Measurements from ENCODE around the gene METTL13. TPM values are rescaled to one million over a fixed set of nuclear protein-coding genes. Genes with fewer than 3 reads are reported as not detected.

The METTL13 gene
- total and polyA plus RNA-seq, 9 of the 15 experiments (the other 6 are each of a cell fraction or from before 2014, with no cell fraction given), result 18.9 to 78.9 (median 54.9) TPM

- TF ChIP-seq SUPT5H (IDR thresholded peaks at IDR 0.05) (no peak), CBX1 (IDR thresholded peaks at IDR 0.05; ENCODE audit: low read depth) (no peak), TCF7L2 (IDR thresholded peaks at IDR 0.05; ENCODE audit: low read depth, low read length) (no peak)
- TF ChIP-seq, protein P1, sequence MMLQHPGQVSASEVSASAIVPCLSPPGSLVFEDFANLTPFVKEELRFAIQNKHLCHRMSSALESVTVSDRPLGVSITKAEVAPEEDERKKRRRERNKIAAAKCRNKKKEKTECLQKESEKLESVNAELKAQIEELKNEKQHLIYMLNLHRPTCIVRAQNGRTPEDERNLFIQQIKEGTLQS (IDR thresholded peaks at IDR 0.05), result peak; percentile 79
- TF ChIP-seq, protein P1 (CRISPR knock-in tag; conservative IDR thresholded peaks at IDR 0.05), result no peak
Measured at GRCh38 chr1:171794085-171794484, 12.6 kb downstream of the METTL13 start (continued).

- ATAC-seq (no peak), DNase-seq (ENCODE audit: extremely low read depth in 1 of 4, low spot score in 3 of 4) (no peak), FAIRE-seq (no peak)
- Histone ChIP-seq H3K4me3 (no peak overlapping the region), H4K20me1 (replicated peaks; ENCODE audit: control insufficient read depth, insufficient read depth, low read length) (no peaks in the 10 kb centered on the region), H3K4me2 (ENCODE audit: insufficient read depth, low read length) (no peak overlapping the region), H3K9me3 (replicated peaks; ENCODE audit: control insufficient read depth, insufficient read depth, low read depth, low read length) (no peaks in the 10 kb centered on the region), H3K36me3 (ENCODE audit: control insufficient read depth, insufficient read depth, low read length) (peaks cover 65% of the 10 kb centered on the region), H3K4me1 (replicated peaks in 1 of 2; ENCODE audit: control insufficient read depth in 2 of 2, insufficient read depth in 2 of 2, low read length in 2 of 2) (peaks cover 0 to 9% of the 10 kb centered on the region in 2 experiments; a peak in 3 of 5 replicates), H3K27me3 (ENCODE audit: control insufficient read depth in 2 of 2, insufficient read depth in 2 of 2, low read length in 2 of 2) (no peaks in the 10 kb centered on the region), H3K79me2 (ENCODE audit: control insufficient read depth, insufficient read depth, low read length) (0 out of 3 replicates have a peak, but pooled peaks cover 2% of the 10 kb centered on the region), H3K27ac (ENCODE audit: extremely low read depth, low read depth, low read length) (no peak overlapping the region), H3K9me1 (ENCODE audit: control insufficient read depth, insufficient read depth, low read length) (no peaks in the 10 kb centered on the region), H2AFZ (ENCODE audit: low read depth, low read length) (no peak overlapping the region), H3K9ac (ENCODE audit: insufficient read depth in 1 of 2, low read depth in 2 of 2, low read length in 2 of 2) (no peak overlapping the region)
- CTCF ChIA-PET (ENCODE audit: low intra/inter-chr PET ratio), result no interaction called here
- BruUV-seq (replicated peaks), result no TSS peak
- intact Hi-C loops (cut with micrococcal nuclease) (no loop called here), in situ Hi-C loops (cut with MboI) (no loop called here)
- POLR2A ChIA-PET, result no interaction called here
- WGBS (ENCODE audit: insufficient coverage, low coverage, missing lambda C conversion rate), result 80% methylated on average over 5 of the region's 5 CpGs
- TF ChIP-seq NR3C1 (CRISPR knock-in tag; IDR thresholded peaks at IDR 0.05) (no peak), MYNN (IDR thresholded peaks at IDR 0.05) (no peak), MYNN (CRISPR knock-in tag; IDR thresholded peaks at IDR 0.05) (no peak), RBFOX2 (IDR thresholded peaks at IDR 0.05; ENCODE audit: low read depth, low read length) (no peak), FOXK1 (CRISPR knock-in tag; IDR thresholded peaks at IDR 0.05; ENCODE audit: borderline replicate concordance) (no peak), ZC3H4 (CRISPR knock-in tag; IDR thresholded peaks at IDR 0.05; ENCODE audit: borderline replicate concordance) (no peak), FOSL1 (tag; conservative IDR thresholded peaks at IDR 0.05) (no peak), MBD2 (IDR thresholded peaks at IDR 0.05; ENCODE audit: borderline replicate concordance, low read depth) (no peak), BACH1 (tag; IDR thresholded peaks at IDR 0.05) (no peak), ZNF263 (CRISPR knock-in tag; IDR thresholded peaks at IDR 0.05; ENCODE audit: borderline replicate concordance) (no peak), ZNF277 (CRISPR knock-in tag; IDR thresholded peaks at IDR 0.05; ENCODE audit: borderline replicate concordance) (no peak), EP300 (IDR thresholded peaks at IDR 0.05; ENCODE audit: low read length) (no peak)
- TF ChIP-seq, protein P2, sequence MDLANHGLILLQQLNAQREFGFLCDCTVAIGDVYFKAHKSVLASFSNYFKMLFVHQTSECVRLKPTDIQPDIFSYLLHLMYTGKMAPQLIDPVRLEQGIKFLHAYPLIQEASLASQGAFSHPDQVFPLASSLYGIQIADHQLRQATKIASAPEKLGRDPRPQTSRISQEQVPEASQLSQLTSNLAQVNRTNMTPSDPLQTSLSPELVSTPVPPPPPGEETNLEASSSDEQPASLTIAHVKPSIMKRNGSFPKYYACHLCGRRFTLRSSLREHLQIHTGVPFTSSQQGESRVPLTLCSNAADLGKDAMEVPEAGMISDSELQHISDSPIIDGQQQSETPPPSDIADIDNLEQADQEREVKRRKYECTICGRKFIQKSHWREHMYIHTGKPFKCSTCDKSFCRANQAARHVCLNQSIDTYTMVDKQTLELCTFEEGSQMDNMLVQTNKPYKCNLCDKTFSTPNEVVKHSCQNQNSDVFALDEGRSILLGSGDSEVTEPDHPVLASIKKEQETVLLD (IDR thresholded peaks at IDR 0.05), result no peak
- TF ChIP-seq, protein P3, sequence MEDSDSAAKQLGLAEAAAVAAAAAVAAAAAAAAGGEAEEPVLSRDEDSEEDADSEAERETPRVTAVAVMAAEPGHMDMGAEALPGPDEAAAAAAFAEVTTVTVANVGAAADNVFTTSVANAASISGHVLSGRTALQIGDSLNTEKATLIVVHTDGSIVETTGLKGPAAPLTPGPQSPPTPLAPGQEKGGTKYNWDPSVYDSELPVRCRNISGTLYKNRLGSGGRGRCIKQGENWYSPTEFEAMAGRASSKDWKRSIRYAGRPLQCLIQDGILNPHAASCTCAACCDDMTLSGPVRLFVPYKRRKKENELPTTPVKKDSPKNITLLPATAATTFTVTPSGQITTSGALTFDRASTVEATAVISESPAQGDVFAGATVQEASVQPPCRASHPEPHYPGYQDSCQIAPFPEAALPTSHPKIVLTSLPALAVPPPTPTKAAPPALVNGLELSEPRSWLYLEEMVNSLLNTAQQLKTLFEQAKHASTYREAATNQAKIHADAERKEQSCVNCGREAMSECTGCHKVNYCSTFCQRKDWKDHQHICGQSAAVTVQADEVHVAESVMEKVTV (CRISPR knock-in tag; IDR thresholded peaks at IDR 0.05), result no peak
Measured at GRCh38 chr1:171796592-171796991, 15.1 kb downstream of the METTL13 start.
